ENCODE data around the gene PTPRM. TPM values are rescaled to one million over a fixed set of nuclear protein-coding genes. Genes with fewer than 3 reads are reported as not detected.
A peak's percentile ranks its signal among the peaks of the same experiment; 100 is the strongest.

The PTPRM gene
- total RNA-seq, 1 experiment from 2014 or later = 100.0 TPM

DNA sequence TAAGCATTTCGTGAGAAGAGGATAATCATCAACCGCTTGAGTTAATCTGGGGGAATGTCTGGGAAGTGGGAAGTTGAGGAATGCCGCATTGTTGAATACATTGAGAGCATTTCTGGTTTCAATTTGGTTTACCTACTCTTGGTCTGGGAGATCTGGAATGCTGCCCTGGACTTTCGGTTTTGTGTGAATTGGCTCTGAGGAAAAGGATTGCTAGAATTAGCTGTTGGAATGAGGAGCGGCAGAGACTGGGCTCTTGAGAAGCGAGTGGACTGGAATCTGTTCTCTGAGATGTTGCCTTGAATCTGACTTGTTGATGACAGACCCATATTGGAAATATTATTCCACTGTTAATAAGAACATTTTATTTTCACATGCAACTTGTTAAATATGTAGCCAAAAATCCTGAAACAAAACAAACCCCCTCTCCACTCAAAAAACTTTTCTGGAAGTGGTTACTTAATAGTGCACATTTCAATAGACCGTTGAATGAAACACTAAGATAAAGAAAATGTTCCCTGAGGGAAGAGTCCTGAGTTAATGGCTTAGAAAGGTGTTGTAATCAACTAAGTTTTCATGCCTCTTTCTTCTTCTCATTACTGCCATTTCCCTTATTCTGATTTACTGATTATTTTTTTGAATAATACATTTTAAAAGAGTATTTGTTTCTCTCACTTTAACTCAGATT, 50.8 kb downstream of the PTPRM start:
- ChIA-PET POLR2A (no interaction called here), CTCF (interaction anchor here (0.6 kb wide), 1 partner anchor 123 kb away, joined by 3 read pairs; no protein-coding TSS in a partner anchor)
- no peaks in the 10 kb centered on the region for H3K9me3 ChIP-seq
- Mint-ChIP-seq H3K36me3 (ENCODE audit: insufficient read depth, unreplicated experiment) (peaks cover 13% of the 10 kb centered on the region), H3K27me3 (ENCODE audit: insufficient read depth, unreplicated experiment) (no peaks in the 10 kb centered on the region), H3K4me1 (ENCODE audit: low read depth, unreplicated experiment) (peaks cover 37% of the 10 kb centered on the region), H3K27ac (ENCODE audit: unreplicated experiment) (peak overlapping the region; percentile 30), H3K4me3 (ENCODE audit: unreplicated experiment) (peak overlapping the region; percentile 27), H3K9me3 (ENCODE audit: unreplicated experiment) (no peaks in the 10 kb centered on the region)
- no TSS peak for BruUV-seq (replicated peaks)
- no peak overlapping the region for H3K4me3 ChIP-seq (ENCODE audit: low read depth, low read length)
- intact Hi-C loops (cut with micrococcal nuclease; ENCODE audit: unreplicated experiment) = no loop called here
- H3K27me3 ChIP-seq (replicated peaks; ENCODE audit: control insufficient read depth, insufficient read depth, low read length) = no peaks in the 10 kb centered on the region
- TF ChIP-seq, protein P1, sequence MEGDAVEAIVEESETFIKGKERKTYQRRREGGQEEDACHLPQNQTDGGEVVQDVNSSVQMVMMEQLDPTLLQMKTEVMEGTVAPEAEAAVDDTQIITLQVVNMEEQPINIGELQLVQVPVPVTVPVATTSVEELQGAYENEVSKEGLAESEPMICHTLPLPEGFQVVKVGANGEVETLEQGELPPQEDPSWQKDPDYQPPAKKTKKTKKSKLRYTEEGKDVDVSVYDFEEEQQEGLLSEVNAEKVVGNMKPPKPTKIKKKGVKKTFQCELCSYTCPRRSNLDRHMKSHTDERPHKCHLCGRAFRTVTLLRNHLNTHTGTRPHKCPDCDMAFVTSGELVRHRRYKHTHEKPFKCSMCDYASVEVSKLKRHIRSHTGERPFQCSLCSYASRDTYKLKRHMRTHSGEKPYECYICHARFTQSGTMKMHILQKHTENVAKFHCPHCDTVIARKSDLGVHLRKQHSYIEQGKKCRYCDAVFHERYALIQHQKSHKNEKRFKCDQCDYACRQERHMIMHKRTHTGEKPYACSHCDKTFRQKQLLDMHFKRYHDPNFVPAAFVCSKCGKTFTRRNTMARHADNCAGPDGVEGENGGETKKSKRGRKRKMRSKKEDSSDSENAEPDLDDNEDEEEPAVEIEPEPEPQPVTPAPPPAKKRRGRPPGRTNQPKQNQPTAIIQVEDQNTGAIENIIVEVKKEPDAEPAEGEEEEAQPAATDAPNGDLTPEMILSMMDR (IDR thresholded peaks at IDR 0.05; ENCODE audit: insufficient read depth in 1 of 2, low read depth in 1 of 2, low read length in 1 of 2, severe bottlenecking in 1 of 2, unreplicated experiment in 1 of 2) = no peak
- H3K36me3 ChIP-seq (ENCODE audit: control insufficient read depth, insufficient read depth, low read length) = no peaks in the 10 kb centered on the region
- DNase-seq = no peak
- H3K4me1 ChIP-seq = peaks cover 33% of the 10 kb centered on the region

DNA sequence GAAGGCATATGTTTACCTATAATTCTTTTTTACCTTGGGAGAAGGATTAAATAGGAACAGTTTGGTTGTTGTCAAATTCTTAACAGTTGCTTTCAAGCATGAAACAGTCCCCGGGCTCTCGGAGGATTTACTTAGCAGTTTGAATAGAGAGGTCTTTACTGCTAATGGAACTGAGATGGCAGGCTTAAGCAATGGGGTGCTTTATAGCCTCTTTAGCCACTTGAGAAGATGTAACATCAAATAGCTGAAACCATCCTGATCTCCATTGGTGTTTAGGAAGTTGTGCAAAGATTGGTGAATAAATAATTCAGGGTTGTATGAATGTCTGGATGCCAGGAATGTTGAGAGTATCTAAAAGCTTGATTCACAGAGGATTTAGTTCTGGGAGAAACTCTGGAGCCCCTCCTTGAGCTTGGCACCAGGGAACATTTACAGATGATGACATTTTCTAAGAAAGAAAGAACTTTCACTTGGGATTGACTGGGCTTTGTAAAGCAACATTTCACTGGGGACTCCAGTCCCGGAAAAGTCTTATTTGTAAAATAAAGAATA, 51.9 kb downstream of the PTPRM start:
- no peak overlapping the region for H3K4me3 Mint-ChIP-seq (ENCODE audit: unreplicated experiment)
- H3K27me3 Mint-ChIP-seq (ENCODE audit: insufficient read depth, unreplicated experiment) = no peaks in the 10 kb centered on the region
- Histone ChIP-seq H3K27me3 (replicated peaks; ENCODE audit: control insufficient read depth, insufficient read depth, low read length) (no peaks in the 10 kb centered on the region), H3K36me3 (ENCODE audit: control insufficient read depth, insufficient read depth, low read length) (no peaks in the 10 kb centered on the region), H3K4me1 (peaks cover 41% of the 10 kb centered on the region), H3K4me3 (ENCODE audit: low read depth, low read length) (no peak overlapping the region), H3K9me3 (no peaks in the 10 kb centered on the region)
- peaks cover 37% of the 10 kb centered on the region for H3K4me1 Mint-ChIP-seq (ENCODE audit: low read depth, unreplicated experiment)
- no peaks in the 10 kb centered on the region for H3K9me3 Mint-ChIP-seq (ENCODE audit: unreplicated experiment)
- ChIA-PET CTCF (no interaction called here), POLR2A (no interaction called here)
- H3K27ac Mint-ChIP-seq (ENCODE audit: unreplicated experiment) = no peak overlapping the region
- BruUV-seq (replicated peaks) = no TSS peak
- H3K36me3 Mint-ChIP-seq (ENCODE audit: insufficient read depth, unreplicated experiment) = peaks cover 13% of the 10 kb centered on the region
- TF ChIP-seq, protein P1 (IDR thresholded peaks at IDR 0.05; ENCODE audit: insufficient read depth in 1 of 2, low read depth in 1 of 2, low read length in 1 of 2, severe bottlenecking in 1 of 2, unreplicated experiment in 1 of 2) = no peak
- no peak for DNase-seq
- intact Hi-C loops (cut with micrococcal nuclease; ENCODE audit: unreplicated experiment) = no loop called here

DNA sequence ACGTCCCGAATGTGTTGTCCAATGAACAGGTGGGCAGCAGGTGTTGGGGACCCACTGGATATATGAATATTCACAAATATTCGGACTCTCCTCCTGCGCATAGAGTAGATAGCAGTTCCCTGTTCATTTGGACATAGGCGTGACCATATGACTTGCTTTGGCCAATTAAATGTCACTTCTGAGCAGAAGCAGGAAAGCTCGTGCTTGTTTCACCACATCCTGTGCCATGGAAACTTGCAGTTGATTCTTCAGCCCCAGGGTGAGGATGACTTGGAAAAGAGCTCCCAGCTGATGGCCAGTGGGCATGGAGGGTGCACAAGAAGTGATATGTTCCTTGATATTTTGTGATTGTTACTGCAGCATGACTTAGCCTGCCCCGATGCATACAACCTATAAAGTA, 52.6 kb downstream of the PTPRM start:
- H3K4me1 Mint-ChIP-seq (ENCODE audit: low read depth, unreplicated experiment) = peaks cover 37% of the 10 kb centered on the region
- H3K27me3 ChIP-seq (replicated peaks; ENCODE audit: control insufficient read depth, insufficient read depth, low read length) = no peaks in the 10 kb centered on the region
- DNase-seq = no peak
- H3K36me3 ChIP-seq (ENCODE audit: control insufficient read depth, insufficient read depth, low read length) = no peaks in the 10 kb centered on the region
- peaks cover 48% of the 10 kb centered on the region for H3K4me1 ChIP-seq
- no peaks in the 10 kb centered on the region for H3K27me3 Mint-ChIP-seq (ENCODE audit: insufficient read depth, unreplicated experiment)
- H3K36me3 Mint-ChIP-seq (ENCODE audit: insufficient read depth, unreplicated experiment) = peaks cover 13% of the 10 kb centered on the region
- ChIA-PET POLR2A (no interaction called here), CTCF (no interaction called here)
- intact Hi-C loops (cut with micrococcal nuclease; ENCODE audit: unreplicated experiment) = no loop called here
- no peaks in the 10 kb centered on the region for H3K9me3 ChIP-seq
- TF ChIP-seq, protein P1 (IDR thresholded peaks at IDR 0.05; ENCODE audit: insufficient read depth in 1 of 2, low read depth in 1 of 2, low read length in 1 of 2, severe bottlenecking in 1 of 2, unreplicated experiment in 1 of 2) = no peak
- H3K4me3 ChIP-seq (ENCODE audit: low read depth, low read length) = no peak overlapping the region
- no peak overlapping the region for H3K27ac Mint-ChIP-seq (ENCODE audit: unreplicated experiment)
- BruUV-seq (replicated peaks) = no TSS peak
- H3K9me3 Mint-ChIP-seq (ENCODE audit: unreplicated experiment) = no peaks in the 10 kb centered on the region
- no peak overlapping the region for H3K4me3 Mint-ChIP-seq (ENCODE audit: unreplicated experiment)

Measured in Caco-2 (cell line).